Measurements from ENCODE around the gene CST8. TPM values are rescaled to one million over a fixed set of nuclear protein-coding genes. Genes with fewer than 3 reads are reported as not detected.

Gene CST8
- total RNA-seq, 1 experiment from 2014 or later = not detected

DNA sequence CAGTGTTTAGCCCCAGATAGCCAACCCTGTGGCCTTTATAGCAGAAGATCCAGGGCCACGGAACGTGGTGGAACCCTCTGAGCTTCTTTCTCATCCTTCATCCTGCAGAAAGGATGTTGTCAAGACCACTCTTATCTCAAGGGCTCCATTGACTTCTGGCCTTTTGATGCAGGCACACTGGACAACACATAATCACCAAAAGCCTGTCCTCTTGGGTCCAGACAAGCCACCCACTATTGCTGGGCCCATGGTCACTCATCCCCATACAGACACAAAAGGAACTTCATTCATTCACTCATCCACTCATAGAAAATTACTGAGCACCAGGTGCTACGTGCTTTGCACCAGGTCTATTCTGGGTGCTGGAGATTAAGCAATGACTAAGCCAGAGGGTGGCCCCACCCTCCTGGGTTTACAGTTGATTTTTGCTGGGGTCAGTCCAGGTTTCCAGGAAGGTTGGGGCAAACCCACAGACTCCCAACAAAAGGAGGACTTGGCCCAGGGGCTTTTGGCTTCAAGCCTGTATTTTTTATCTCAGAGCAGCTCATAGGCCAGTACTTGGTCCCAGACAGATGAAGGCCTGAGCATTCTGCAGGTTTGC is 2.4 kb downstream of the CST8 start:
- DNase-seq = no peak
- WGBS (ENCODE audit: extremely low coverage, insufficient read length, low lambda C conversion rate) = no CpG with 5 or more reads among the region's 3 CpGs
- H3K23me2 ChIP-seq (ENCODE audit: insufficient read length, low read depth, low read length, poor library complexity, severe bottlenecking) = no peaks in the 10 kb centered on the region
- no peaks in the 10 kb centered on the region; the same call in 1 of the 2 replicates for H3K4me1 ChIP-seq (ENCODE audit: insufficient read depth, low read length)
- H3K27me3 ChIP-seq (ENCODE audit: insufficient read depth, low read length) = no peaks in the 10 kb centered on the region
- no peak overlapping the region for H3K27ac Mint-ChIP-seq
- H3K4me2 ChIP-seq (ENCODE audit: insufficient read depth, insufficient read length, low read length) = no peak overlapping the region
- no peak overlapping the region for H3K4me3 Mint-ChIP-seq
- peaks cover 4% of the 10 kb centered on the region for H3K9me3 ChIP-seq (ENCODE audit: control insufficient read depth, low read depth, low read length)
- H3K36me3 Mint-ChIP-seq (ENCODE audit: insufficient read depth in 1 of 3, low read depth in 3 of 3) = peaks cover 12 to 20% (median 12%) of the 10 kb centered on the region in 3 experiments
- H3K4ac ChIP-seq (ENCODE audit: low read depth, low read length) = no peak overlapping the region
- no peak overlapping the region for H4K8ac ChIP-seq (replicated peaks; ENCODE audit: insufficient read length, low read depth, low read length)
- H4K5ac ChIP-seq (ENCODE audit: insufficient read length, low read depth, low read length) = no peak overlapping the region
- TF ChIP-seq, protein P1, sequence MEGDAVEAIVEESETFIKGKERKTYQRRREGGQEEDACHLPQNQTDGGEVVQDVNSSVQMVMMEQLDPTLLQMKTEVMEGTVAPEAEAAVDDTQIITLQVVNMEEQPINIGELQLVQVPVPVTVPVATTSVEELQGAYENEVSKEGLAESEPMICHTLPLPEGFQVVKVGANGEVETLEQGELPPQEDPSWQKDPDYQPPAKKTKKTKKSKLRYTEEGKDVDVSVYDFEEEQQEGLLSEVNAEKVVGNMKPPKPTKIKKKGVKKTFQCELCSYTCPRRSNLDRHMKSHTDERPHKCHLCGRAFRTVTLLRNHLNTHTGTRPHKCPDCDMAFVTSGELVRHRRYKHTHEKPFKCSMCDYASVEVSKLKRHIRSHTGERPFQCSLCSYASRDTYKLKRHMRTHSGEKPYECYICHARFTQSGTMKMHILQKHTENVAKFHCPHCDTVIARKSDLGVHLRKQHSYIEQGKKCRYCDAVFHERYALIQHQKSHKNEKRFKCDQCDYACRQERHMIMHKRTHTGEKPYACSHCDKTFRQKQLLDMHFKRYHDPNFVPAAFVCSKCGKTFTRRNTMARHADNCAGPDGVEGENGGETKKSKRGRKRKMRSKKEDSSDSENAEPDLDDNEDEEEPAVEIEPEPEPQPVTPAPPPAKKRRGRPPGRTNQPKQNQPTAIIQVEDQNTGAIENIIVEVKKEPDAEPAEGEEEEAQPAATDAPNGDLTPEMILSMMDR (conservative IDR thresholded peaks at IDR 0.05) = no peak
- H3K56ac ChIP-seq (ENCODE audit: insufficient read length, low read depth, low read length) = no peak overlapping the region
- no peak overlapping the region for H2AFZ ChIP-seq (ENCODE audit: low read length)
- no peak overlapping the region for H2BK12ac ChIP-seq (ENCODE audit: insufficient read length, low read depth, low read length)
- no peak overlapping the region for H3T11ph ChIP-seq (ENCODE audit: low read length)
- no peak overlapping the region for H3K9ac ChIP-seq (ENCODE audit: extremely low read depth, insufficient read length, low read length)
- H2BK20ac ChIP-seq (ENCODE audit: low read depth, low read length, poor library complexity, severe bottlenecking) = no peak overlapping the region
- peaks cover 19 to 22% of the 10 kb centered on the region in 2 experiments for H3K9me3 Mint-ChIP-seq
- no peaks in the 10 kb centered on the region for H3K79me2 ChIP-seq (ENCODE audit: insufficient read depth, low read length)
- H3K27me3 Mint-ChIP-seq (ENCODE audit: low read depth) = no peaks in the 10 kb centered on the region; the same call in none of the 2 replicates
- H2BK120ac ChIP-seq (ENCODE audit: low read depth, low read length, poor library complexity, severe bottlenecking) = no peak overlapping the region
- H2AK5ac ChIP-seq (ENCODE audit: insufficient read length, low read length) = no peak overlapping the region
- peaks cover 0 to 4% of the 10 kb centered on the region in 2 experiments; a peak in 1 of 4 replicates for H3K4me1 Mint-ChIP-seq
- H2BK5ac ChIP-seq (ENCODE audit: insufficient read length, low read length) = no peak overlapping the region
- H4K20me1 ChIP-seq (ENCODE audit: control insufficient read depth, insufficient read depth, insufficient read length) = no peaks in the 10 kb centered on the region
- no peak overlapping the region for H3K27ac ChIP-seq (ENCODE audit: insufficient read length, low read depth, low read length)
- H3K79me1 ChIP-seq (ENCODE audit: insufficient read depth, low read depth, low read length, poor library complexity, severe bottlenecking) = no peaks in the 10 kb centered on the region
- H4K91ac ChIP-seq (ENCODE audit: insufficient read length, low read depth, low read length) = no peak overlapping the region
- H2BK15ac ChIP-seq (ENCODE audit: low read depth, low read length) = no peak overlapping the region
- no peak overlapping the region for H3K14ac ChIP-seq (ENCODE audit: insufficient read depth, low read length)
- no peak overlapping the region for H3K23ac ChIP-seq (ENCODE audit: insufficient read length, low read depth, low read length)
- H3K18ac ChIP-seq (ENCODE audit: insufficient read length, low read depth, low read length) = no peak overlapping the region
